NCI-H2107 treated with DMSO at 0.1 percent for 48 hours (cell line): ENCODE data around the gene SULT1E1.

Source experiments
- DNase-seq: peaks from one replicate; lab custom pipeline; 2025; ENCODE audit not compliant: unreplicated experiment; lab: John Stamatoyannopoulos, UW

SULT1E1 gene

DNA sequence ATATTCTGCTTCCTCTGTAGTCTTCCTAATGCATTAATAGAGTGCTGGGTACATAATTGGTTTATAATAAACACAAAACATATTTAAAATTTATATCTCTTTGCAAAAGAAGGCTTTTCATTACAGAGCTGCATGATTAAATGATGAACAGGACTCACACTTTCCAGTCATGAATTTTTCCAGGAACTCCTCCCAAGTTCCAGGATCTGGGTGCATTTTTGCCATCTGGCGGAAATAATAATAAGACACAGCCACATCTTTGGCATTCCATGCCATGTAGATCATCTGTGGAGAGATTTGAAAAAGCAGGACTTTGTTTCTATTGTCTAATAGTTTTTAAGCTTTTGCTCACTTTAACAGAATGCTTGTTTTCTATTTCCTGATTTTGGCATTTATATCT lies 59.3 kb downstream of the SULT1E1 start:
- DNase-seq: no peak

DNA sequence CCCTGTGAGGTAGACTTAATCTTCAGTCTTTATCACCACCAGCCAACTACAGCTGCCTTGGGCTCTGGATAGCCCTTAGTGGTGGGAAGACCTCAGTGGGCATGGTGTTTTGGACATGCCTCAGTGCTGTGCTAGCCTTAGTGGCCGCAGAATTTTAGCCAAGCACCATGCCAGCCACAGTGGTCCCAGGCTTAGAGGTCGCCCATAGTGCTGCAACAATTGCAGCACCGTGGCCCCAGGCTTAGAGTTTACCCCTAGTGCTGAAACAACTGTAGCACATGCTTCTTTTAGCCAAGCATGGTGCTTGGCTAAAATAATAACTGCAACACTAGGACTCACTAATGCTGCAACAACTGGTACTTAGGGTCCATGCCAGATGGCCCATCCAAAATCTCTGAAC lies 60.6 kb downstream of the SULT1E1 start:
- no peak for DNase-seq

DNA sequence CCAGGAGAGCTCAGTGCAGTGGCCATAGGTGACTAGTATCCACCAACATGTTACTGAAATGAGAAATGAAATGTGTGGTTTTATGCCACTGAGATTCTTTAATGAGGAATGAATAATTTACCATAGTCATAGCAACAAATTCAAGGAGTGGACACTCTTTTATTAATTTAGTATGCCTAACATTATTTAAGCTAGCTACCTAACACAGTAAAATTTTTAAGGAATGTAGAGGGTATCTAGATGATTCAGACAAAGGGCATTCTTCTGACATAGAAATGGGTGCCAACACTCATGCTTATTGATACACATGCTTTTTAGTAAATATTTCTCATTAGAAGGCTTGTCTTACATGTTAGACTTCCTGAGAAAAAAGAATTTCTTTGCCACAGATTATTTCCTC lies 66.2 kb downstream of the SULT1E1 start:
- DNase-seq: no peak
